Chondrocyte (in vitro differentiated cells): ENCODE measurements around the gene TUBA3D. TPM values are rescaled to one million over a fixed set of nuclear protein-coding genes. Genes with fewer than 3 reads are reported as not detected.
"Not testable (repeated sequence)": the region's sequence is repeated elsewhere in the genome, so short reads cannot be mapped to it uniquely, and the experiment has no call there.

Source experiments
- DNase-seq: peaks from one replicate; pipeline ENCODE4 v3.0.0; 2021; ENCODE audit warnings: mixed read lengths, low spot score
- H3K27ac Mint-ChIP-seq: one replicate; pipeline ENCODE4 v1.8.0; 2021; ENCODE audit warnings: mild to moderate bottlenecking, moderate library complexity, mixed read lengths; ENCODE audit not compliant: unreplicated experiment
- H3K27me3 Mint-ChIP-seq: 2 replicates; pipeline ENCODE4 v1.8.0; 2021; ENCODE audit warnings: low read depth, mixed read lengths
- H3K36me3 Mint-ChIP-seq: 2 replicates; pipeline ENCODE4 v1.8.0; 2021; ENCODE audit warnings: low read depth, mixed read lengths
- H3K4me1 Mint-ChIP-seq: 2 replicates; pipeline ENCODE4 v1.8.0; 2021; ENCODE audit warnings: low read depth, mild to moderate bottlenecking, mixed read lengths
- H3K4me3 Mint-ChIP-seq: one replicate; pipeline ENCODE4 v1.8.0; 2021; ENCODE audit warnings: mild to moderate bottlenecking, moderate library complexity, mixed read lengths; ENCODE audit not compliant: unreplicated experiment
- H3K9me3 Mint-ChIP-seq: 2 replicates; pipeline ENCODE4 v1.8.0; 2021; ENCODE audit warnings: low read depth, mixed read lengths
- CTCF ChIP-seq: fragments of 200-600 bp; sonication (generic); IDR thresholded peaks from 2 replicates; pipeline ENCODE4 v1.5.0; 2021; ENCODE audit warnings: antibody characterized with exemption, mild to moderate bottlenecking, moderate library complexity
- total RNA-seq: library from RNA; stranded (reverse); gene quantifications from 3 replicates; pipeline ENCODE4 v1.2.1, GENCODE V29; 2021

The TUBA3D gene
- total RNA-seq, 1 donor from 2014 or later, result not detected

- not testable (repeated sequence) for H3K9me3 Mint-ChIP-seq, DNase-seq, H3K27ac Mint-ChIP-seq, H3K27me3 Mint-ChIP-seq, H3K4me1 Mint-ChIP-seq, H3K36me3 Mint-ChIP-seq, H3K4me3 Mint-ChIP-seq
These were observed 4.4 kb downstream of the TUBA3D start for GRCh38 chr2:131480351-131480750.

- not testable (repeated sequence) for DNase-seq, H3K36me3 Mint-ChIP-seq, H3K27ac Mint-ChIP-seq, H3K4me3 Mint-ChIP-seq, H3K27me3 Mint-ChIP-seq, H3K9me3 Mint-ChIP-seq, H3K4me1 Mint-ChIP-seq
These were observed 6.7 kb downstream of the TUBA3D start for GRCh38 chr2:131482506-131483155.

- not testable (repeated sequence) for H3K27me3 Mint-ChIP-seq, H3K4me3 Mint-ChIP-seq, H3K27ac Mint-ChIP-seq, DNase-seq, H3K36me3 Mint-ChIP-seq, H3K9me3 Mint-ChIP-seq, H3K4me1 Mint-ChIP-seq
These were observed 8.3 kb downstream of the TUBA3D start for GRCh38 chr2:131483981-131484820.

- DNase-seq, H3K27me3 Mint-ChIP-seq, H3K36me3 Mint-ChIP-seq, H3K4me1 Mint-ChIP-seq, H3K4me3 Mint-ChIP-seq, H3K9me3 Mint-ChIP-seq, H3K27ac Mint-ChIP-seq: not testable (repeated sequence)
These were observed 9.1 kb downstream of the TUBA3D start for GRCh38 chr2:131484906-131485460.

GRCh38 chr2:131486201-131486902 is 10.4 kb downstream of the TUBA3D start:
- H3K4me3 Mint-ChIP-seq, H3K9me3 Mint-ChIP-seq, H3K36me3 Mint-ChIP-seq, DNase-seq, H3K27me3 Mint-ChIP-seq, H3K27ac Mint-ChIP-seq: not testable (repeated sequence)
- peaks cover 11% of the 10 kb centered on the region for H3K4me1 Mint-ChIP-seq

GRCh38 chr2:131488306-131489205 is 12.6 kb downstream of the TUBA3D start:
- H3K4me3 Mint-ChIP-seq, result no peak overlapping the region
- no peak for DNase-seq
- H3K27ac Mint-ChIP-seq, result no peak overlapping the region
- TF ChIP-seq CTCF, result no peak
- H3K36me3 Mint-ChIP-seq, result peaks cover 1% of the 10 kb centered on the region
- no peaks in the 10 kb centered on the region for H3K9me3 Mint-ChIP-seq
- no peaks in the 10 kb centered on the region for H3K27me3 Mint-ChIP-seq
- H3K4me1 Mint-ChIP-seq, result peaks cover 16% of the 10 kb centered on the region

GRCh38 chr2:131490616-131491468 is 14.9 kb downstream of the TUBA3D start:
- Mint-ChIP-seq H3K4me1 (peaks cover 25% of the 10 kb centered on the region), H3K4me3 (peak overlapping the region; percentile 70), H3K27ac (peak overlapping the region; percentile 54)
- H3K36me3 Mint-ChIP-seq, H3K9me3 Mint-ChIP-seq, DNase-seq, H3K27me3 Mint-ChIP-seq: not testable (repeated sequence)

GRCh38 chr2:131491469-131491836 is 15.5 kb downstream of the TUBA3D start:
- not testable (repeated sequence) for DNase-seq, H3K9me3 Mint-ChIP-seq, H3K27me3 Mint-ChIP-seq, H3K36me3 Mint-ChIP-seq
- Mint-ChIP-seq H3K4me1 (peaks cover 25% of the 10 kb centered on the region), H3K4me3 (peak overlapping the region; percentile 70), H3K27ac (peak overlapping the region; percentile 51)

GRCh38 chr2:131492015-131492417 is 16.1 kb downstream of the TUBA3D start, which contains the start of gene MZT2A:
MZT2A (minus strand) TSS chr2:131492397; CDS start chr2:131492376, 21 bp downstream.
- not testable (repeated sequence) for H3K9me3 Mint-ChIP-seq, H3K27me3 Mint-ChIP-seq, H3K36me3 Mint-ChIP-seq, DNase-seq
- peak within 1 kb of the TSS; percentile 94 for H3K27ac Mint-ChIP-seq
- peak within 1 kb of the TSS; percentile 95 for H3K4me3 Mint-ChIP-seq
- peaks cover 25% of the 10 kb centered on the region for H3K4me1 Mint-ChIP-seq
